Endothelial cell of umbilical vein (primary cell): ENCODE measurements around the gene TM4SF4. TPM values are rescaled to one million over a fixed set of nuclear protein-coding genes. Genes with fewer than 3 reads are reported as not detected.

Experiments
- BruUV-seq: library from RNA; stranded (reverse); fragments of 400-500 nt; replicated peaks from 2 replicates; lab custom pipeline; 2021; lab: Mats Ljungman, UMichigan
- CTCF ChIA-PET: fragments of 300-600, 350-600 bp; sonication (Branson Sonifier 250); formaldehyde crosslinking; loops from one replicate; lab custom pipeline; 2021; ENCODE audit warnings: antibody characterized with exemption, inconsistent platforms; lab: Charles Lee
- POLR2A ChIA-PET: fragments of 300-600, 350-600 bp; sonication (Branson Sonifier 250); formaldehyde crosslinking; loops from one replicate; lab custom pipeline; 2021; ENCODE audit warnings: antibody characterized with exemption, inconsistent platforms; lab: Charles Lee
- DNase-seq: peaks from one replicate; pipeline ENCODE4 v3.0.0-alpha.2; 2011; ENCODE audit warnings: low read depth, low spot score
- FAIRE-seq: peaks from 2 replicates; lab custom pipeline; 2011; peaks lifted over from hg19 to GRCh38; lab: Jason Lieb, UNC
- H2AFZ ChIP-seq: 2 replicates; pipeline ENCODE4 v1.6.0; 2012; ENCODE audit warnings: low read depth, low read length, control low read depth, inconsistent platforms
- H3K27ac ChIP-seq: 2 replicates; pipeline ENCODE4 v1.5.1; 2011; ENCODE audit warnings: low read depth, mild to moderate bottlenecking, control low read depth, low read length, moderate library complexity; ENCODE audit not compliant: insufficient read depth
- H3K27me3 ChIP-seq, 2 experiments: 2 replicates each; pipeline versions ENCODE4 v1.6.0 to v1.6.1; 2011; ENCODE audit warnings: low read length in 2 of 2, mixed read lengths in 1 of 2; ENCODE audit not compliant: control insufficient read depth in 2 of 2, insufficient read depth in 2 of 2
- H3K36me3 ChIP-seq, 2 experiments: 2 replicates in 1 of 2; 3 replicates in 1 of 2; pipeline ENCODE4 v1.5.1; 2011; ENCODE audit warnings: low read length in 2 of 2, mild to moderate bottlenecking in 1 of 2, moderate library complexity in 1 of 2; ENCODE audit not compliant: control insufficient read depth in 2 of 2, insufficient read depth in 2 of 2; ENCODE audit errors: extremely low read depth in 1 of 2
- H3K4me1 ChIP-seq: 3 replicates; pipeline ENCODE4 v1.5.1; 2011; ENCODE audit warnings: mild to moderate bottlenecking, low read length; ENCODE audit not compliant: control insufficient read depth, insufficient read depth; ENCODE audit errors: extremely low read depth
- H3K4me2 ChIP-seq: 2 replicates; pipeline ENCODE4 v1.6.1; 2011; ENCODE audit warnings: low read length, control low read depth, mixed read lengths; ENCODE audit not compliant: insufficient read depth
- H3K4me3 ChIP-seq, 3 experiments: fragments of 200-600 bp in 1 of 3; sonication (generic), shearing (Covaris generic) in 1 of 3; replicated peaks in 1 of 3; 2 replicates each; pipeline ENCODE4 v1.5.1; 2011 to 2016; ENCODE audit warnings: control low read depth in 3 of 3, low read length in 3 of 3, mild to moderate bottlenecking in 2 of 3, inconsistent platforms in 1 of 3, low read depth in 1 of 3, moderate library complexity in 1 of 3; ENCODE audit not compliant: insufficient read depth in 1 of 3
- H3K79me2 ChIP-seq: 2 replicates; pipeline ENCODE4 v1.6.0; 2012; ENCODE audit warnings: low read length, inconsistent platforms; ENCODE audit not compliant: control insufficient read depth, insufficient read depth
- H3K9ac ChIP-seq: replicated peaks from 2 replicates; pipeline ENCODE3; 2011; ENCODE audit warnings: low read length, control low read depth; ENCODE audit not compliant: insufficient read depth; ENCODE audit errors: extremely low read depth
- H3K9me1 ChIP-seq: replicated peaks from 3 replicates; pipeline ENCODE4 v1.6.0; 2011; ENCODE audit warnings: mild to moderate bottlenecking, low read length; ENCODE audit not compliant: control insufficient read depth, insufficient read depth; ENCODE audit errors: extremely low read depth
- H3K9me3 ChIP-seq: replicated peaks from 2 replicates; pipeline ENCODE4 v1.5.1; 2012; ENCODE audit warnings: low read length, inconsistent platforms; ENCODE audit not compliant: control insufficient read depth, insufficient read depth
- H4K20me1 ChIP-seq: replicated peaks from 2 replicates; pipeline ENCODE3; 2011; ENCODE audit warnings: mild to moderate bottlenecking, low read length; ENCODE audit not compliant: control insufficient read depth, insufficient read depth; ENCODE audit errors: extremely low read depth
- EZH2 ChIP-seq: IDR thresholded peaks from 2 replicates; pipeline ENCODE4 v1.6.1; 2012; ENCODE audit warnings: borderline replicate concordance, low read depth, mild to moderate bottlenecking, moderate library complexity, low read length, inconsistent platforms; ENCODE audit not compliant: severe bottlenecking
- FOS ChIP-seq: IDR thresholded peaks from 2 replicates; pipeline ENCODE4 v1.6.1; 2011; ENCODE audit warnings: mild to moderate bottlenecking, low read length, moderate library complexity, borderline replicate concordance; ENCODE audit not compliant: insufficient read depth
- GATA2 ChIP-seq: IDR thresholded peaks from 2 replicates; pipeline ENCODE4 v1.7.0; 2011; ENCODE audit warnings: low read depth, mild to moderate bottlenecking, moderate library complexity, mixed read lengths, low read length; ENCODE audit not compliant: insufficient read length, insufficient read depth
- JUN ChIP-seq: IDR thresholded peaks from 2 replicates; pipeline ENCODE4 v1.6.1; 2011; ENCODE audit warnings: borderline replicate concordance, low read depth; ENCODE audit not compliant: insufficient read length, insufficient read depth
- MAX ChIP-seq: IDR thresholded peaks from 2 replicates; pipeline ENCODE4 v1.6.1; 2011; ENCODE audit not compliant: insufficient read depth, insufficient read length
- MYC ChIP-seq: IDR thresholded peaks from one replicate; pipeline ENCODE4 v1.6.1; 2011; ENCODE audit warnings: mild to moderate bottlenecking, low read depth, low read length
- POLR2A ChIP-seq: IDR thresholded peaks from 2 replicates; pipeline ENCODE4 v1.6.1; 2012; ENCODE audit warnings: low read depth, mild to moderate bottlenecking, control low read depth, low read length
- POLR2AphosphoS5 ChIP-seq: IDR thresholded peaks from 2 replicates; pipeline ENCODE4 v1.6.1; 2012; ENCODE audit warnings: low read depth, mild to moderate bottlenecking, control low read depth, low read length, moderate library complexity; ENCODE audit not compliant: insufficient read depth
- dilution Hi-C: fragments of 300-500 bp; cut with MboI; formaldehyde crosslinking; loops from one replicate; pipeline ENCODE4 v1.15.0; 2019; ENCODE audit warnings: low sequenced_read_pairs; ENCODE audit not compliant: extremely low pct_ligation_motif_present
- intact Hi-C: fragments of 100-400 bp; cut with micrococcal nuclease; formaldehyde crosslinking; loops from one replicate; pipeline ENCODE4 v1.10.0; 2022
- polyA plus RNA-seq, 4 experiments: library from polyadenylated mRNA; depleted of rRNA in 3 of 4; stranded (reverse) in 3 of 4; unstranded in 1 of 4; fragments of >200 nt; gene quantifications; 2 replicates each; pipeline versions ENCODE4 v1.2.1 to v1.2.3, GENCODE V29; 2011 to 2012; ENCODE audit warnings: missing spikeins in 1 of 4
- total RNA-seq: library from RNA; stranded (reverse); gene quantifications from 2 replicates; pipeline ENCODE4 v1.2.3, GENCODE V29; 2021
- TF ChIP-seq, protein P1 (sequence below), 2 donors: IDR thresholded peaks; 1 replicate in 1 of 2; 2 replicates in 1 of 2; pipeline ENCODE4 v1.5.1; 2011; ENCODE audit warnings: low read length in 2 of 2, mild to moderate bottlenecking in 2 of 2, moderate library complexity in 2 of 2, control low read depth in 1 of 2, inconsistent platforms in 1 of 2, low read depth in 1 of 2; ENCODE audit not compliant: insufficient read depth in 1 of 2; ENCODE audit errors: extremely low read depth in 1 of 2

The TM4SF4 gene
- total and polyA plus RNA-seq, 2 donors (not counting 3 experiments of a cell fraction or from before 2014, with no cell fraction given) = not detected

- peaks cover 3% of the 10 kb centered on the region for H3K4me1 ChIP-seq
- no peaks in the 10 kb centered on the region for H3K27me3 ChIP-seq
- POLR2A ChIA-PET = no interaction called here
- no peak for DNase-seq
- H4K20me1 ChIP-seq = no peaks in the 10 kb centered on the region
- TF ChIP-seq MYC = no peak
- no peak for TF ChIP-seq POLR2AphosphoS5
- no peak for TF ChIP-seq MAX
- TF ChIP-seq GATA2 = no peak
- no peak for TF ChIP-seq POLR2A
- TF ChIP-seq, protein P1, sequence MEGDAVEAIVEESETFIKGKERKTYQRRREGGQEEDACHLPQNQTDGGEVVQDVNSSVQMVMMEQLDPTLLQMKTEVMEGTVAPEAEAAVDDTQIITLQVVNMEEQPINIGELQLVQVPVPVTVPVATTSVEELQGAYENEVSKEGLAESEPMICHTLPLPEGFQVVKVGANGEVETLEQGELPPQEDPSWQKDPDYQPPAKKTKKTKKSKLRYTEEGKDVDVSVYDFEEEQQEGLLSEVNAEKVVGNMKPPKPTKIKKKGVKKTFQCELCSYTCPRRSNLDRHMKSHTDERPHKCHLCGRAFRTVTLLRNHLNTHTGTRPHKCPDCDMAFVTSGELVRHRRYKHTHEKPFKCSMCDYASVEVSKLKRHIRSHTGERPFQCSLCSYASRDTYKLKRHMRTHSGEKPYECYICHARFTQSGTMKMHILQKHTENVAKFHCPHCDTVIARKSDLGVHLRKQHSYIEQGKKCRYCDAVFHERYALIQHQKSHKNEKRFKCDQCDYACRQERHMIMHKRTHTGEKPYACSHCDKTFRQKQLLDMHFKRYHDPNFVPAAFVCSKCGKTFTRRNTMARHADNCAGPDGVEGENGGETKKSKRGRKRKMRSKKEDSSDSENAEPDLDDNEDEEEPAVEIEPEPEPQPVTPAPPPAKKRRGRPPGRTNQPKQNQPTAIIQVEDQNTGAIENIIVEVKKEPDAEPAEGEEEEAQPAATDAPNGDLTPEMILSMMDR (IDR thresholded peaks at IDR 0.05; ENCODE audit: extremely low read depth in 1 of 2, insufficient read depth in 1 of 2, low read depth in 1 of 2, low read length in 2 of 2) = no peak
- no peak for TF ChIP-seq FOS
- TF ChIP-seq EZH2 = no peak
- no peak for TF ChIP-seq JUN
- dilution Hi-C loops (no loop called here), intact Hi-C loops (no loop called here)
- no peaks in the 10 kb centered on the region for H3K9me1 ChIP-seq
- H3K36me3 ChIP-seq = no peaks in the 10 kb centered on the region
- H3K9me3 ChIP-seq = no peaks in the 10 kb centered on the region
- H3K4me2 ChIP-seq = no peak overlapping the region
- no peak overlapping the region for H3K27ac ChIP-seq
- H3K79me2 ChIP-seq = no peaks in the 10 kb centered on the region
- no peak overlapping the region for H3K4me3 ChIP-seq
- CTCF ChIA-PET = interaction anchor here (1.1 to 2.7 kb wide), 3 partner anchors 136 to 531 kb away, joined by 3 to 22 read pairs (median 4); no protein-coding TSS in a partner anchor
- BruUV-seq = no TSS peak
- FAIRE-seq = no peak
- H2AFZ ChIP-seq = no peak overlapping the region
- H3K9ac ChIP-seq = no peak overlapping the region
These were observed 12.2 kb downstream of the TM4SF4 start for GRCh38 chr3:149486726-149487125.
